Thoracic aorta (tissue), 2 donors: ENCODE results near the gene GPX4. TPM values are rescaled to one million over a fixed set of nuclear protein-coding genes. Genes with fewer than 3 reads are reported as not detected.

Experiments used
- ATAC-seq: fragments of 150-250 bp; one replicate; pipeline ENCODE4 v1.8.0; 2017; ENCODE audit warnings: low read depth; ENCODE audit not compliant: insufficient number of reproducible peaks, low FRiP score
- DNase-seq: peaks from one replicate; pipeline ENCODE4 v3.0.0-alpha.2; 2020; ENCODE audit warnings: low spot score
- H3K27ac ChIP-seq, 2 donors: fragments of 200-600 bp; sonication (generic); 1 replicate in 1 of 2; 2 replicates in 1 of 2; pipeline ENCODE4 v1.5.1; 2016; ENCODE audit warnings: mild to moderate bottlenecking in 2 of 2, moderate library complexity in 2 of 2
- H3K27me3 ChIP-seq: fragments of 200-600 bp; sonication (generic); replicated peaks from 2 replicates; pipeline ENCODE4 v1.6.0; 2016; ENCODE audit warnings: mild to moderate bottlenecking; ENCODE audit not compliant: insufficient read depth
- H3K36me3 ChIP-seq: fragments of 200-600 bp; sonication (generic); one replicate; pipeline ENCODE4 v1.5.1; 2016
- H3K4me1 ChIP-seq, 2 donors: fragments of 200-600 bp; sonication (generic); 1 replicate in 1 of 2; 2 replicates in 1 of 2; pipeline versions ENCODE4 v1.5.1 to v1.6.0; 2016; ENCODE audit warnings: low read depth in 2 of 2, mild to moderate bottlenecking in 1 of 2; ENCODE audit not compliant: control insufficient read depth in 1 of 2
- H3K4me3 ChIP-seq: fragments of 200-600 bp; sonication (generic); 2 replicates; pipeline ENCODE4 v1.5.1; 2016; ENCODE audit warnings: mild to moderate bottlenecking
- H3K9me3 ChIP-seq: fragments of 200-600 bp; sonication (generic); 2 replicates; pipeline ENCODE4 v1.5.1; 2016
- total RNA-seq, 2 donors: library from RNA; depleted of rRNA; stranded (reverse); fragments of >200 nt; gene quantifications; one replicate each; pipeline versions ENCODE4 v1.1.0 to v1.2.3, GENCODE V29; 2016
- TF ChIP-seq, protein P1 (sequence below): fragments of 200-600 bp; sonication (generic); IDR thresholded peaks from one replicate; pipeline ENCODE4 v1.5.1; 2019; ENCODE audit warnings: antibody characterized with exemption

The GPX4 gene
- total RNA-seq, 2 donors from 2014 or later, result 259 to 441 TPM

DNA sequence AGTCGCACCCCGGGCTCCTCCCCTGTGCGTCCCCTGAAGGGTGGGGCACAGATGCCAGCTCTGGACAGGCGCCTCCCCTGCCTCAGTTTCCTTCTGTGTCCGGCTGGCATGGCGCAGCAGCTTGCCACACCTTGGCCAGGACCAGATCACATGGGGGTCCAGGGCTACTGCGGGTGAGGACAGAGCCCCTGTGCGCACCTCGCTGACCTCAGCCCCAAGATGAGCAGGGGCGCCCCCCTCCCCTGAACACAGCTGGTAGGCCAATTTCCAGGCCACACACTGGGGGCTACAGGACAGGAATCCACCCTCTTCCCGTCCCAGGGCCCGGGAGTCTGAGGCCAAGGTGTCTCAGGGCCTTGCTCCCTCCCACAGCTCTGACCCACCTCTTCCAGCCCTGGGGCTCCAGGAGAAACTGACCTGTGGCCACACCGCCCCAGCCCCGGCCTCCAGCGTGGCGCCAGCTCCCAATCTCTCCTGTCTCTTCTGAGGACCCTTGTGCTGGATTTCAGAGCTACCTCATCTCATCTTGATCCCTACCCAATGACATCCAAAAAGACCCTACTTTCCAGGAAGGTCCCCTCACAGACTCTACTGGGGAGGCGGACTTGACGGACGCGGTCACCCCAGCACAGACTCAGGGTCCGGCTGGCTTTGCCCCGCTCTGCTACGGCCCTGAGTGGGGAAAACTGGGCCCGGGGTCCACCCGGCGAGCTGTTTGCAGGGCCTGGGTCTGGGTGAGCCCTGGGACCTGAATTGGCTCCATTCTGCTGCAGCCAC lies 42.0 kb downstream of the GPX4 start:
- no peaks in the 10 kb centered on the region for H3K9me3 ChIP-seq
- TF ChIP-seq, protein P1, sequence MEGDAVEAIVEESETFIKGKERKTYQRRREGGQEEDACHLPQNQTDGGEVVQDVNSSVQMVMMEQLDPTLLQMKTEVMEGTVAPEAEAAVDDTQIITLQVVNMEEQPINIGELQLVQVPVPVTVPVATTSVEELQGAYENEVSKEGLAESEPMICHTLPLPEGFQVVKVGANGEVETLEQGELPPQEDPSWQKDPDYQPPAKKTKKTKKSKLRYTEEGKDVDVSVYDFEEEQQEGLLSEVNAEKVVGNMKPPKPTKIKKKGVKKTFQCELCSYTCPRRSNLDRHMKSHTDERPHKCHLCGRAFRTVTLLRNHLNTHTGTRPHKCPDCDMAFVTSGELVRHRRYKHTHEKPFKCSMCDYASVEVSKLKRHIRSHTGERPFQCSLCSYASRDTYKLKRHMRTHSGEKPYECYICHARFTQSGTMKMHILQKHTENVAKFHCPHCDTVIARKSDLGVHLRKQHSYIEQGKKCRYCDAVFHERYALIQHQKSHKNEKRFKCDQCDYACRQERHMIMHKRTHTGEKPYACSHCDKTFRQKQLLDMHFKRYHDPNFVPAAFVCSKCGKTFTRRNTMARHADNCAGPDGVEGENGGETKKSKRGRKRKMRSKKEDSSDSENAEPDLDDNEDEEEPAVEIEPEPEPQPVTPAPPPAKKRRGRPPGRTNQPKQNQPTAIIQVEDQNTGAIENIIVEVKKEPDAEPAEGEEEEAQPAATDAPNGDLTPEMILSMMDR, result no peak

DNA sequence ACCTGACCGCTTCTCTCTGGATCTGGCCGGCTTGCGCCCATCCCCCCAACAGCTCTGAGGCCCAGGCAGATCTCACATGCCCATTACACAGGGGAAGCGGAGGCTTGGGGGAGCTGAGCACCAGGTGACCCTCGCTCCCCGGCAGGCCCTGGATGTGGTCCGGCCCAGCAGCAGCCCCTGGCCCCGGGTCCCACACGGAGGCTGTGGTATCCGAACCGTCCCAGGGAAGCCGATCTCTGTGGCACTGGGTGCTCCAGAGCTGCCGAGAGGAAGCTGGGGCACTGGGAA lies 42.6 kb downstream of the GPX4 start:
- no peak for ATAC-seq
- Histone ChIP-seq H3K36me3 (peaks cover 31% of the 10 kb centered on the region), H3K27ac (no peak overlapping the region), H3K4me3 (no peak overlapping the region), H3K9me3 (no peaks in the 10 kb centered on the region), H3K4me1 (peaks cover 8 to 15% of the 10 kb centered on the region in 2 donors), H3K27me3 (no peaks in the 10 kb centered on the region)
- TF ChIP-seq, protein P1, result no peak
- no peak for DNase-seq

More for the DNA sequence above, 42.0 kb downstream of the GPX4 start:
- ATAC-seq (no peak), DNase-seq (no peak)
- H3K36me3 ChIP-seq, result peaks cover 31% of the 10 kb centered on the region
- no peaks in the 10 kb centered on the region for H3K27me3 ChIP-seq
- H3K4me3 ChIP-seq, result no peak overlapping the region
- H3K4me1 ChIP-seq, result peaks cover 5 to 9% of the 10 kb centered on the region in 2 donors
- H3K27ac ChIP-seq, result no peak overlapping the region

DNA sequence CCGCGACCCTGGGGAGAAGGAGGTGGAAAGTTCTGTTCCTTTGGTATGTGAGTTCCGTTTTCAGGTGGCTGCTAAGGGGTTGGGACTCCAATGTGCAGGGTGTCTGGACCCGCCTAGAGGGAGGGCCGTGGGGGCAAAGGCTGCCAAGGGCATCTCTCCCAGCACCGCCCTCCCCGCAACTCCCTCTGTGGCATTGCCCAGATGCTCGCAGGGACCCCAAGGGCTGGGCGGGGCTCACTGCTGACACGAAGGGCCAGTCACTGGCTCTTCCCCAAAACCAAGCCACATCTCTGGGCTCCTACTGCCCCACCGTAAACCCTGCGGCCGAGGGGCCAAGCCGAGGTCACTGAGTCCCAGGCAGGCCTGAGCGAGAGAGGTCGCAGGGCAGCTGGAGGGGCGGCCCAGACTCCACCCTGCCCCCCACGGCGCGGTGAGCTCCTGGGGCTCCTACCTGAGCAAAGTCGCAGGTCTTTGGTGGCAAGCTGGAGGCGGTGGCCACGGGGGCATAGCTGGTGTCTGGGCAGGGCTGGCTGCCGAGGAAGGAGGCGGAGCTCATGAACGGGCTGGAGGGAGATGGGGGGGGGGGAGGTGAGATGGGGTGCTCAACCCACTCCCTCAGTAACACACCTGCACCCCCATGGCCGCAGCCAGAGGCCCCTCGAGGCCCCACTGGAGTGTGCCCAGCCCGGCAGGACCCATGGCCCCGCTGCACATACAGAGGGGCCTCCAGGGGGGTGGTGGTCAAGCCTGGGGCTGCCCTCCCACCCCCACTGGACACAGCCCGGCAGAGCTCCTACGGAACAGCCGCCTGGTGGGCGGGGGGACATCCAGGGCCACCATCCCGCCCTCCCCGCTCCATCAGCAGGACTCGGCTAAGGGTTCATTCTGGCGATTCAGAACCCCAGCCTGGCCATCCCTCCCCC lies 43.3 kb downstream of the GPX4 start:
- no peak for ATAC-seq
- DNase-seq, result no peak
- peaks cover 31% of the 10 kb centered on the region for H3K36me3 ChIP-seq
- no peaks in the 10 kb centered on the region for H3K9me3 ChIP-seq
- TF ChIP-seq, protein P1, result no peak
- peaks cover 15 to 22% of the 10 kb centered on the region in 2 donors for H3K4me1 ChIP-seq
- H3K27ac ChIP-seq, result no peak overlapping the region
- no peak overlapping the region for H3K4me3 ChIP-seq
- H3K27me3 ChIP-seq, result no peaks in the 10 kb centered on the region

DNA sequence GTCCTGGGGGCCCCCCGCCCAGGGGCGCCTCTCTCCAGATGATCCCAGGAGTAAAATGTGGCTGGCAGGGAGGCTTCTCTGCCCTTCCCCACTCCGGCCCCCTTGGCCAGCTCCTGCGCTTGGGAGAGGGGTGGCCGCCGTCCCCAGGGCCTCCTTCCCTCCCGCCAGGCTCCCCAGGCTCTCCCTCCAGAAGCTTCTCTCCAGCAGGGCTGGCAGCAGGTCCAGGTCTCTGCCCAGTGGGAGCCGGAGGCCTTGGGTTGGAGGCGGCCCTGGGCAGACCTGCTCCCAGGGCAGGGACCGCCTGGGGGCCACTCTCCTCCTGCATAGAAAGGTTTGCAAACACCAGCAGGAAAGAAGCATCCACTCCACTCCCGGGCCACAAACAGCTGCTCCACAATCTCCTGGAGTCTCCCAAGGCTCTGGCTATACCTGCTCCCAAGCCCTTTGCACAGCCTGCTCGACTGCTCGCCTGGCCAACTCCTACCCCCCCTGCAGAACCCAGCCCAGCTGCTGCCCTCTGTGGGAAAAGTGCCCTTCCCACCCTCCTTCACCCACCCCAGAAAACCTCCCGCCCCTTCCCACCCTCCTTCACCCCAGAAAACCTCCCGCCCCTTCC lies 44.2 kb downstream of the GPX4 start:
- Histone ChIP-seq H3K27me3 (no peaks in the 10 kb centered on the region), H3K27ac (no peak overlapping the region), H3K4me1 (peaks cover 15 to 28% of the 10 kb centered on the region in 2 donors), H3K36me3 (peaks cover 31% of the 10 kb centered on the region), H3K9me3 (no peaks in the 10 kb centered on the region), H3K4me3 (no peak overlapping the region)
- no peak for DNase-seq
- no peak for ATAC-seq
- TF ChIP-seq, protein P1, result no peak
